Keratinocyte (primary cell): Measurements from ENCODE around the gene VRK1. TPM values are rescaled to one million over a fixed set of nuclear protein-coding genes. Genes with fewer than 3 reads are reported as not detected.

Experiments used
- DNase-seq: peaks from one replicate; pipeline ENCODE4 v3.0.0-alpha.2; 2011; ENCODE audit warnings: low read depth, missing footprints, low spot score
- FAIRE-seq: peaks from 2 replicates; lab custom pipeline; 2011; peaks lifted over from hg19 to GRCh38; lab: Jason Lieb, UNC
- H2AFZ ChIP-seq: 2 replicates; pipeline ENCODE4 v1.6.0; 2012; ENCODE audit warnings: low read length, control low read depth, inconsistent platforms; ENCODE audit not compliant: control insufficient read depth
- H3K27ac ChIP-seq: 2 replicates; pipeline ENCODE4 v1.5.1; 2011; ENCODE audit warnings: low read length; ENCODE audit not compliant: control insufficient read depth, insufficient read depth
- H3K27me3 ChIP-seq: 3 replicates; pipeline ENCODE4 v1.6.0; 2011; ENCODE audit warnings: low read length; ENCODE audit not compliant: control insufficient read depth, insufficient read depth; ENCODE audit errors: extremely low read depth
- H3K36me3 ChIP-seq, 2 experiments: 2 replicates in 1 of 2; 3 replicates in 1 of 2; pipeline ENCODE4 v1.5.1; 2011; ENCODE audit warnings: low read length in 2 of 2, mild to moderate bottlenecking in 1 of 2; ENCODE audit not compliant: control insufficient read depth in 2 of 2, insufficient read depth in 2 of 2; ENCODE audit errors: extremely low read depth in 1 of 2
- H3K4me1 ChIP-seq: 3 replicates; pipeline ENCODE4 v1.5.1; 2011; ENCODE audit warnings: low read length; ENCODE audit not compliant: control insufficient read depth, insufficient read depth; ENCODE audit errors: extremely low read depth
- H3K4me2 ChIP-seq: 3 replicates; pipeline ENCODE4 v1.6.0; 2011; ENCODE audit warnings: low read depth, low read length; ENCODE audit not compliant: control insufficient read depth, insufficient read depth; ENCODE audit errors: extremely low read depth
- H3K4me3 ChIP-seq, 3 experiments: fragments of 200-600 bp in 1 of 3; sonication (generic) in 1 of 3; 2 replicates in 2 of 3; 3 replicates in 1 of 3; pipeline ENCODE4 v1.5.1; 2011 to 2016; ENCODE audit warnings: low read length in 3 of 3, mild to moderate bottlenecking in 3 of 3, control low read depth in 2 of 3, inconsistent platforms in 1 of 3, low read depth in 1 of 3, mixed read lengths in 1 of 3, mixed run types in 1 of 3, moderate library complexity in 1 of 3; ENCODE audit not compliant: control insufficient read depth in 2 of 3, insufficient read depth in 2 of 3; ENCODE audit errors: extremely low read depth in 1 of 3
- H3K79me2 ChIP-seq: 2 replicates; pipeline ENCODE4 v1.6.0; 2012; ENCODE audit warnings: low read length; ENCODE audit not compliant: control insufficient read depth, insufficient read depth
- H3K9ac ChIP-seq: 3 replicates; pipeline ENCODE4 v1.6.0; 2011; ENCODE audit warnings: low read length; ENCODE audit not compliant: control insufficient read depth, insufficient read depth; ENCODE audit errors: extremely low read depth
- H3K9me1 ChIP-seq: 3 replicates; pipeline ENCODE4 v1.6.0; 2011; ENCODE audit warnings: low read length; ENCODE audit not compliant: control insufficient read depth, insufficient read depth; ENCODE audit errors: extremely low read depth
- H3K9me3 ChIP-seq: 2 replicates; pipeline ENCODE4 v1.5.1; 2012; ENCODE audit warnings: low read depth, low read length; ENCODE audit not compliant: control insufficient read depth
- H4K20me1 ChIP-seq: 3 replicates; pipeline ENCODE4 v1.6.0; 2011; ENCODE audit warnings: low read length; ENCODE audit not compliant: control insufficient read depth, insufficient read depth; ENCODE audit errors: extremely low read depth
- CTCF ChIP-seq, 3 experiments: IDR thresholded peaks in 1 of 3; conservative IDR thresholded peaks in 1 of 3; optimal IDR thresholded peaks in 1 of 3; 2 replicates in 2 of 3; 3 replicates in 1 of 3; pipeline versions ENCODE3 to v1.5.1; 2011; ENCODE audit warnings: low read length in 3 of 3, mild to moderate bottlenecking in 3 of 3, moderate library complexity in 2 of 3, control low read depth in 1 of 3, inconsistent platforms in 1 of 3; ENCODE audit not compliant: insufficient read depth in 2 of 3; ENCODE audit errors: extremely low read depth in 1 of 3
- EZH2 ChIP-seq: IDR thresholded peaks from one replicate; pipeline ENCODE4 v1.6.1; 2012; ENCODE audit warnings: inconsistent platforms, mild to moderate bottlenecking, low read length, moderate library complexity
- dilution Hi-C: fragments of 300-500 bp; cut with MboI; formaldehyde crosslinking; loops from one replicate; pipeline ENCODE4 v1.7.0; 2020; ENCODE audit warnings: low sequenced_read_pairs; ENCODE audit not compliant: extremely low pct_ligation_motif_present
- polyA plus RNA-seq, 5 experiments: library from polyadenylated mRNA; depleted of rRNA in 3 of 5; stranded (reverse) in 3 of 5; stranded (forward) in 1 of 5; unstranded in 1 of 5; fragments of >200 nt; gene quantifications; 1 replicate in 1 of 5; 2 replicates in 3 of 5; 3 replicates in 1 of 5; pipeline versions ENCODE4 v1.2.1 to v1.2.3, GENCODE V29; 2011 to 2012; ENCODE audit warnings: missing spikeins in 2 of 5, low read depth in 1 of 5, low replicate concordance in 1 of 5

Gene VRK1
- polyA plus RNA-seq, 1 donor (not counting 4 experiments of a cell fraction or from before 2014, with no cell fraction given), result 27.1 TPM

GRCh38 chr14:96897184-96897583 lies 100.0 kb downstream of the VRK1 start:
- Histone ChIP-seq H3K9me1 (no peaks in the 10 kb centered on the region), H3K27ac (no peak overlapping the region), H3K36me3 (no peaks in the 10 kb centered on the region), H3K9me3 (no peaks in the 10 kb centered on the region), H3K9ac (no peak overlapping the region), H3K79me2 (no peaks in the 10 kb centered on the region), H4K20me1 (no peaks in the 10 kb centered on the region), H3K27me3 (no peaks in the 10 kb centered on the region), H3K4me1 (no peaks in the 10 kb centered on the region), H3K4me3 (no peak overlapping the region), H3K4me2 (no peak overlapping the region), H2AFZ (no peak overlapping the region)
- DNase-seq (no peak), FAIRE-seq (no peak)
- dilution Hi-C loops, result no loop called here
- TF ChIP-seq CTCF (optimal IDR thresholded peaks at IDR 0.05 in 1 of 3, IDR thresholded peaks at IDR 0.05 in 1 of 3, conservative IDR thresholded peaks at IDR 0.05 in 1 of 3; ENCODE audit: extremely low read depth in 1 of 3, insufficient read depth in 2 of 3, low read length in 3 of 3) (no peak), EZH2 (no peak)

DNA sequence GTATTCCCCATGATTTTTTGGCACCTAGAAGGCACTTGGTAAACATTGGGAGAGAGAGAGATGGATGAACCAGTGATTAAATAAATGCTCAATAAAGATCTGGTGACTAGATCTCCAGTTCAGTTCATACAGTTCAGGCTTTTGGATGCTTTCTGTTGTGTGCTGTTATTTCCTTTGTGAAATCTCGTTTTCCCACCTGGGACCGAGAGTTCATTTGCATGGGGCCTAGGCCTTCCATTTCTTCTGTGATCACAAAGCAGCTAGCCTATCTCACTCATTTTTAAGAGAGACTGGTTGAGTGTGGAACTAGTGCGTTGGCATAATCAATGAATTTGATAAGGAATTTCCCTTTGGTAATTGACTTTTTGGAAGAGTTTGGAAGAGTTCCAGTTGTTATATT lies 104.0 kb downstream of the VRK1 start:
- FAIRE-seq, result no peak

More for the DNA sequence above, 104.0 kb downstream of the VRK1 start:
- dilution Hi-C loops, result no loop called here
- H3K27me3 ChIP-seq, result no peaks in the 10 kb centered on the region
- no peak overlapping the region for H3K27ac ChIP-seq
- no peak overlapping the region for H2AFZ ChIP-seq
- no peaks in the 10 kb centered on the region for H3K9me1 ChIP-seq
- no peak for DNase-seq
- no peaks in the 10 kb centered on the region for H3K79me2 ChIP-seq
- H3K4me3 ChIP-seq, result no peak overlapping the region
- no peak overlapping the region for H3K4me2 ChIP-seq
- TF ChIP-seq CTCF (optimal IDR thresholded peaks at IDR 0.05 in 1 of 3, IDR thresholded peaks at IDR 0.05 in 1 of 3, conservative IDR thresholded peaks at IDR 0.05 in 1 of 3; ENCODE audit: extremely low read depth in 1 of 3, insufficient read depth in 2 of 3, low read length in 3 of 3) (no peak), EZH2 (no peak)
- no peak overlapping the region for H3K9ac ChIP-seq
- H3K4me1 ChIP-seq, result no peaks in the 10 kb centered on the region
- no peaks in the 10 kb centered on the region for H3K36me3 ChIP-seq
- no peaks in the 10 kb centered on the region for H4K20me1 ChIP-seq
- H3K9me3 ChIP-seq, result no peaks in the 10 kb centered on the region
